Activated CD4-positive, alpha-beta T cell treated with anti-CD3 and anti-CD28 coated beads, Interleukin-2, amount 50 U/mL, for 24 hours (primary cell): Measurements from ENCODE around the gene ABTB2.

ENCODE experiments used
- DNase-seq, 2 donors: peaks; one replicate each; pipeline ENCODE4 v3.0.0-alpha.2; 2020; ENCODE audit warnings: low read depth in 1 of 2, low spot score in 1 of 2

The ABTB2 gene

GRCh38 chr11:34176751-34177209 lies 181.0 kb downstream of the ABTB2 start:
- DNase-seq = no peak

- DNase-seq = no peak
Measured at GRCh38 chr11:34175284-34176019, 182.4 kb downstream of the ABTB2 start.

- DNase-seq = peak; percentile 59 to 67
Measured at GRCh38 chr11:34174412-34175041, 183.3 kb downstream of the ABTB2 start.

- DNase-seq = no peak
Measured at GRCh38 chr11:34173050-34173449, 184.8 kb downstream of the ABTB2 start.

GRCh38 chr11:34169686-34170085 lies 188.1 kb downstream of the ABTB2 start:
- DNase-seq = no peak

GRCh38 chr11:34168642-34169420 lies 189.0 kb downstream of the ABTB2 start:
- DNase-seq = no peak

- DNase-seq = no peak
Measured at GRCh38 chr11:34167961-34168360, 189.8 kb downstream of the ABTB2 start.

GRCh38 chr11:34166806-34167740 lies 190.7 kb downstream of the ABTB2 start:
- DNase-seq = no peak

- DNase-seq = no peak
Measured at GRCh38 chr11:34165786-34166555, 191.8 kb downstream of the ABTB2 start.

GRCh38 chr11:34165121-34165520 lies 192.7 kb downstream of the ABTB2 start:
- DNase-seq = no peak

- DNase-seq = no peak
Measured at GRCh38 chr11:34162856-34163255, 195.0 kb downstream of the ABTB2 start.

- no peak for DNase-seq
Measured at GRCh38 chr11:34162493-34162820, 195.4 kb downstream of the ABTB2 start.

- no peak for DNase-seq
Measured at GRCh38 chr11:34161812-34162492, 195.9 kb downstream of the ABTB2 start.

GRCh38 chr11:34161361-34161760 lies 196.4 kb downstream of the ABTB2 start:
- no peak for DNase-seq

- DNase-seq = no peak
Measured at GRCh38 chr11:34160791-34161190, 197.0 kb downstream of the ABTB2 start.

- DNase-seq = no peak
Measured at GRCh38 chr11:34160049-34160721, 197.6 kb downstream of the ABTB2 start.

- no peak for DNase-seq
Measured at GRCh38 chr11:34158661-34159060, 199.1 kb downstream of the ABTB2 start.

- no peak for DNase-seq
Measured at GRCh38 chr11:34157163-34157562, 200.6 kb downstream of the ABTB2 start.

GRCh38 chr11:34155757-34156062 lies 202.1 kb downstream of the ABTB2 start:
- no peak for DNase-seq
